ENCODE measurements around the gene PNN.
"Not testable (repeated sequence)": the region's sequence is repeated elsewhere in the genome, so short reads cannot be mapped to it uniquely, and the experiment has no call there.

PNN gene

DNA sequence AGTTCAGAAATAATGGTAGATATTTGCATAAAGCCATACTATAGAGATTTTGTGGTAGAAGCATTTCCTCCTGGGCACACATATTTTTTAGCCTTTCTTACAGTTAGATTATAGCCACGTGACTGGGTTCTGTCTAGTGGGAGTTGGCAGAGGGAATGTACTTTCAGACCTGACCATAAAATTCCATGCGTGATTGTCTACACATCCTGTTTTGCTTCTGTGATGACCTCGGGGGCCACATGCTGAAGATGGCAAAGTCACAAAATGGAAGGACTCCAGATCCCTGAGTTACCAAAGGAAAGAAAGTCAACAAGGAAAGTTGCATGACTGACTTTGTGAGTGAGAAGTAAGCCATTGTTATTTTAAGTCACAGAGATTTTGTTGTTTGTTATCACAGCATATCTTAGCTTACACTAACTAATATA lies 44.0 kb downstream of the PNN start:
- no peak for DNase-seq (ENCODE audit: low read depth)
- TF ChIP-seq, protein P1, sequence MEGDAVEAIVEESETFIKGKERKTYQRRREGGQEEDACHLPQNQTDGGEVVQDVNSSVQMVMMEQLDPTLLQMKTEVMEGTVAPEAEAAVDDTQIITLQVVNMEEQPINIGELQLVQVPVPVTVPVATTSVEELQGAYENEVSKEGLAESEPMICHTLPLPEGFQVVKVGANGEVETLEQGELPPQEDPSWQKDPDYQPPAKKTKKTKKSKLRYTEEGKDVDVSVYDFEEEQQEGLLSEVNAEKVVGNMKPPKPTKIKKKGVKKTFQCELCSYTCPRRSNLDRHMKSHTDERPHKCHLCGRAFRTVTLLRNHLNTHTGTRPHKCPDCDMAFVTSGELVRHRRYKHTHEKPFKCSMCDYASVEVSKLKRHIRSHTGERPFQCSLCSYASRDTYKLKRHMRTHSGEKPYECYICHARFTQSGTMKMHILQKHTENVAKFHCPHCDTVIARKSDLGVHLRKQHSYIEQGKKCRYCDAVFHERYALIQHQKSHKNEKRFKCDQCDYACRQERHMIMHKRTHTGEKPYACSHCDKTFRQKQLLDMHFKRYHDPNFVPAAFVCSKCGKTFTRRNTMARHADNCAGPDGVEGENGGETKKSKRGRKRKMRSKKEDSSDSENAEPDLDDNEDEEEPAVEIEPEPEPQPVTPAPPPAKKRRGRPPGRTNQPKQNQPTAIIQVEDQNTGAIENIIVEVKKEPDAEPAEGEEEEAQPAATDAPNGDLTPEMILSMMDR (IDR thresholded peaks at IDR 0.05; ENCODE audit: low read depth, low read length), result no peak
- TF ChIP-seq, protein P2, sequence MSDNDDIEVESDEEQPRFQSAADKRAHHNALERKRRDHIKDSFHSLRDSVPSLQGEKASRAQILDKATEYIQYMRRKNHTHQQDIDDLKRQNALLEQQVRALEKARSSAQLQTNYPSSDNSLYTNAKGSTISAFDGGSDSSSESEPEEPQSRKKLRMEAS (IDR thresholded peaks at IDR 0.05; ENCODE audit: low read depth, low read length), result no peak
- no peak for TF ChIP-seq POLR2A (IDR thresholded peaks at IDR 0.05; ENCODE audit: extremely low read depth, insufficient read length)
- no peak for TF ChIP-seq MYC (IDR thresholded peaks at IDR 0.05; ENCODE audit: low read depth, low read length)
- no peak overlapping the region for H3K4me3 ChIP-seq (ENCODE audit: low read depth, low read length)

DNA sequence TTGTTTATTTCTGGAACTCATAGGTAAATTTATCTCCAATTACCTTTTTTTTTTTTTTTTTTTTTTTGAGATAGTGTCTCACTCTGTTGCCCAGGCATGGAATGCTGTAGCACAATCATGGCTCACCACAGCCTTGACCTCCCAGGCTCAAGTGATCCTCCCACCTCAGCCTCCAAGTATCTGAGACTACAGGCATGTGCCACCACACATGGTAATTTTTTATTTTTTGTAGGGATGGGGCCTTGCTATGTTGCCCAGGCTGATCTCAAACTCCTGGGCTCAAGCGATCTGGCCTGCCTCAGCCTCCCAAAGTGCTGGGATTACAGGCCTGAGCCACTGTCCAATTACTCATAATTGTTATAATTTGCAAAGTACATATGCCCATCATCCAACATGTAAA lies 45.4 kb downstream of the PNN start:
- H3K4me3 ChIP-seq (ENCODE audit: low read depth, low read length), result not testable (repeated sequence)

DNA sequence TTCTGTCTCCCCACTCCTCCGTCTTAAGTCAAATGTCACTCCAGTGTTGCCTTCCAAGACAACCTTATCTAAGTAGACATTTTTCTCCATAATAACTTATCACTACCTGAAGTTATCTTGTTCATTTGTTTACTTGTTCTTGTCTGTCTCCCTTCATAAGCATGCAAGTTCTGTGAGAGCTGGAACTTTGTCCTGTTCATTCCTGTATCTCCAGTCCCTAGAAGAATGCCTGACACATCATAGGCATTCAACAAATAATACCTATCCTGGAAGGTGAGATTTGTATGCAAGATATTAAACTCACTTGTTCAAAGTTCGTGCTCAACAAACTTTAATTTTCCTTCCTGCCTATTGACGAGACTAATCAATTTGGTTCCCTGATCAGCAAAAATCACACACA lies 53.0 kb downstream of the PNN start:
- no peak for TF ChIP-seq MYC (IDR thresholded peaks at IDR 0.05; ENCODE audit: low read depth, low read length)
- TF ChIP-seq, protein P1 (IDR thresholded peaks at IDR 0.05; ENCODE audit: low read depth, low read length), result no peak
- TF ChIP-seq, protein P2 (IDR thresholded peaks at IDR 0.05; ENCODE audit: low read depth, low read length), result no peak
- TF ChIP-seq POLR2A (IDR thresholded peaks at IDR 0.05; ENCODE audit: extremely low read depth, insufficient read length), result no peak
- DNase-seq (ENCODE audit: low read depth), result no peak
- no peak overlapping the region for H3K4me3 ChIP-seq (ENCODE audit: low read depth, low read length)

More for the DNA sequence above, 45.4 kb downstream of the PNN start:
- not testable (repeated sequence) for DNase-seq (ENCODE audit: low read depth)

DNA sequence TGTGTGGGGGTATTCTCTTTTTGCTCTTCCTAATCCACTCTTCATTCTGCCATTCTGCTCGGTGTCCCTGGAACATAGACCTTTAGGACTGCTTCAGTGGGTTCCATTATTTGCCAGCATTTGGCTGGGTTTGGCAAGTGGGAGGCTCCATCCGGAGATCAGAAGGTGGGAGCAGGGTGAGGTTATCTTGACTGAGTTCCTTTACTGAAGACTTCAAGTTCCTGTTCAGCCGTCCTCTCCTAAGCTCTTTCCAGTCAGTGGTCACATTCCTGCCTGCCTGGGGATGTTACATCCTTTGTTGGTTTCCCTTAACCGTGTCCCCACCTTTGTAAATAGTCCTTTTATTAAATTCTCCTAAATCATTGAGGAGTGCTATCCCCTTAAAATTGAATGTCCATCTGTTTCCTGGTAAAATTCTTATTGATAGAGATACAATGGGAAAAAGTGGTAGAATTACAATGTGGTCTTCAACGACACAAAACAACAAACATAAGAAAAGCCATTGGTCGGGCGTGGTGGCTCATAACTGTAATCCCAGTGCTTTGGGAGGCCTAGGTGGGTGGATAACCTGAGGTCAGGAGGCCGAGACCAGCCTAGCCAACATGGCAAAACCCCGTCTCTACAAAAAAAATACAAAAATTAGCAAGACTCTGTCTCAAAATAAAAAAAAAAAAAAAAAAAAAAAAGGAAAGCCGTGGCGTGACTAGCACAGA lies 53.6 kb downstream of the PNN start:
- DNase-seq (ENCODE audit: low read depth), result no peak
- no peak overlapping the region for H3K4me3 ChIP-seq (ENCODE audit: low read depth, low read length)
- TF ChIP-seq POLR2A (IDR thresholded peaks at IDR 0.05; ENCODE audit: extremely low read depth, insufficient read length), result no peak
- TF ChIP-seq MYC (IDR thresholded peaks at IDR 0.05; ENCODE audit: low read depth, low read length), result no peak
- TF ChIP-seq, protein P1 (IDR thresholded peaks at IDR 0.05; ENCODE audit: low read depth, low read length), result no peak
- TF ChIP-seq, protein P2 (IDR thresholded peaks at IDR 0.05; ENCODE audit: low read depth, low read length), result no peak

DNA sequence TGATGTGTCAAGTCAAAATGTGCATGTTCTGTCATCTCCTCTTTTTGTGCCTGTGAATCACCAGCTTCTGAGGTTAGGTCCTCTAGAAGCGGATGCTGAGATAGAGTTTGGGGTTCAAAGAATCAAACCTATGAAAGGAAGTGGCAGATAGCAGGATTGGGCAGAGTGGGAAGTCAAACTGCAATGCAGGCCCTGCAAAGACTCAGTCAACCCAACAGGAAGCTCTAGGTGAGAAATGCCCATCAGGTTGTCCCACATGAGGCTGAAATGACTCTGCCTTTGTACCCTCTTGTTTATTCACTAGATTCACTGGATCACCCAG lies 54.1 kb downstream of the PNN start:
- no peak for DNase-seq (ENCODE audit: low read depth)
- TF ChIP-seq POLR2A (IDR thresholded peaks at IDR 0.05; ENCODE audit: extremely low read depth, insufficient read length) (no peak), MYC (IDR thresholded peaks at IDR 0.05; ENCODE audit: low read depth, low read length) (no peak)
- TF ChIP-seq, protein P2 (IDR thresholded peaks at IDR 0.05; ENCODE audit: low read depth, low read length), result no peak
- TF ChIP-seq, protein P1 (IDR thresholded peaks at IDR 0.05; ENCODE audit: low read depth, low read length), result no peak
- H3K4me3 ChIP-seq (ENCODE audit: low read depth, low read length), result no peak overlapping the region

DNA sequence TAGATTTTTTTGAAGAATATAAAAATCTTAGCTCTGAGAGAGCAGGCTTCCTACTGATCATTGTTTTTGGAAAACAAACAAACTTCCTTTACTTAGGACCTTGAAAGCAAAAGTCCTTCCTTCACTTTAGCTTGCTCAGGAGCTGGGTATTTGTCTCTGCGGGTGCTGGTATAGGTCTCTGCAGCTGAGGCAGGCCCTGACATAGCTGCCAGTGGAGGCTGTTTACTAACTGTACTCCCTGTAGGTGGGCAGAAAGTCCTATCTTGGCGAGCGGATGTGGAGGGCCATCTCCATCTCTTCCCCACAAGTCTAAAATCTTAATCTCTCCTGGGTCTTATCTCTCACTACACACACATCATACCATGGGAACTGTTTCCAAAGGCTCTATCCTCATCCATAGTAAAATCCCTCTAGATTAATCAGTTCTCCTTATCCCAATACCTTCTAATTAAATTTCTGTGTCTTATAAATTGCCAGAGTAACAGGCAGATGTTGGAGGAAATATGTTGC lies 54.6 kb downstream of the PNN start:
- TF ChIP-seq, protein P1 (IDR thresholded peaks at IDR 0.05; ENCODE audit: low read depth, low read length), result no peak
- TF ChIP-seq, protein P2 (IDR thresholded peaks at IDR 0.05; ENCODE audit: low read depth, low read length), result no peak
- no peak for TF ChIP-seq POLR2A (IDR thresholded peaks at IDR 0.05; ENCODE audit: extremely low read depth, insufficient read length)
- TF ChIP-seq MYC (IDR thresholded peaks at IDR 0.05; ENCODE audit: low read depth, low read length), result no peak

More for the DNA sequence above, 54.6 kb downstream of the PNN start:
- no peak overlapping the region for H3K4me3 ChIP-seq (ENCODE audit: low read depth, low read length)
- no peak for DNase-seq (ENCODE audit: low read depth)
